Lower lobe of right lung (tissue), 2 donors: Measurements from ENCODE around the gene CHI3L2. TPM values are rescaled to one million over a fixed set of nuclear protein-coding genes. Genes with fewer than 3 reads are reported as not detected.

Source experiments
- ATAC-seq, 2 donors: fragments of 200-7000 bp; cut with Tn5 transposase; one replicate each; pipeline ENCODE4 v1.9.1; 2020 to 2022; ENCODE audit warnings: mild to moderate bottlenecking in 2 of 2, moderate library complexity in 2 of 2
- DNase-seq: peaks from one replicate; pipeline ENCODE4 v3.0.0-alpha.2; 2020
- H3K27ac ChIP-seq: fragments of 200-600 bp; one replicate; pipeline ENCODE4 v1.8.0; 2022
- H3K27me3 ChIP-seq: fragments of 200-600 bp; one replicate; pipeline ENCODE4 v1.8.0; 2022; ENCODE audit warnings: low read depth
- H3K36me3 ChIP-seq: fragments of 200-600 bp; one replicate; pipeline ENCODE4 v1.8.0; 2022; ENCODE audit warnings: mild to moderate bottlenecking
- H3K4me1 ChIP-seq: fragments of 200-600 bp; one replicate; pipeline ENCODE4 v1.8.0; 2022
- H3K4me3 ChIP-seq: fragments of 200-600 bp; one replicate; pipeline ENCODE4 v1.8.0; 2022; ENCODE audit warnings: mild to moderate bottlenecking
- H3K9me3 ChIP-seq: fragments of 200-600 bp; one replicate; pipeline ENCODE4 v1.8.0; 2022
- intact Hi-C: fragments of 100-400 bp; cut with DNase I; formaldehyde crosslinking; loops from one replicate; pipeline ENCODE4 v1.11.0; 2022
- total RNA-seq: library from RNA; stranded (reverse); fragmentation: NEBNext Ultra II Directional; extraction: Animal tissue kit (Norgen Biotek cat#: 25700); gene quantifications from one replicate; pipeline ENCODE4 v1.2.1, GENCODE V29; 2021
- TF ChIP-seq, protein P1 (sequence below): fragments of 200-600 bp; IDR thresholded peaks from one replicate; pipeline ENCODE4 v1.8.0; 2022; ENCODE audit warnings: antibody characterized with exemption, mild to moderate bottlenecking
- donor health status: DM: no; HTN: yes; CAD: no; lungs with severe emphysema.

CHI3L2 gene
- total RNA-seq, 1 donor from 2014 or later, result 31.2 TPM

DNA sequence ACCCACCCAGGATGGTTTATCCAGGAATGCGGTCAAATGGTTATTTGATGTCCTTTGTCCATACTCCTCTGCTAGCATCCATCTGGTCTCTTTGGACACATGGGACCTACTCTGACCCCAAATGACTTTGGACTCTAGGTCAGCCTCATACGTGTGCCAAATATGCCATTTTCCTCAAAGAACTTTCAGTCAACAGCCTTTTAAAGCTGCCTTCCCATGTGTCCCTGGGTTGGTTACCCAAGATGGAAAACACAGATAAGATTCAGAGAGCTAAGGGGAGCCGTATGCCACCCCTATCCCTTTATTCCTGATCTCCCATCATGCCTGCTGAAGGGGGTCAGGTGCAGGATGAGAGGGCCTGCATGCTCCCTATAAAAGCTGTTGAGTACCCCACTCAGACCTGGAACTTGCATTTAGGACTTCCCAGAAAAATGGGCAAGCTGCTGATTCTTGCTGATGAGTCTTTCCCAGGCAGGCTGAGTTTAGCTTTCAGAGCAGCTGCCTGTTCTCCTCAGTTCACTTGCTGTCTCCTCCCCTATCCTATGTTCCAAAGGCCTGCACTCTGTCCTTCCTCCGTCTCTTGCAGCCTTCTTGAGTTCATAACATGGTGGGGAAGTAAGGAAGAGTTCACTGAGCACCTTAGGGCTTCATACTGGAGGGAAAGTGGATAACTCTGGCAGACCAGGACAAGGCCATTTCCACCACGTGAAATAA, 19.8 kb downstream of the CHI3L2 start:
- no peak for ATAC-seq
- Histone ChIP-seq H3K9me3 (no peaks in the 10 kb centered on the region), H3K4me3 (no peak overlapping the region), H3K27me3 (no peaks in the 10 kb centered on the region), H3K4me1 (no peaks in the 10 kb centered on the region), H3K36me3 (no peaks in the 10 kb centered on the region), H3K27ac (no peak overlapping the region)
- intact Hi-C loops, result no loop called here
- no peak for DNase-seq
- TF ChIP-seq, protein P1, sequence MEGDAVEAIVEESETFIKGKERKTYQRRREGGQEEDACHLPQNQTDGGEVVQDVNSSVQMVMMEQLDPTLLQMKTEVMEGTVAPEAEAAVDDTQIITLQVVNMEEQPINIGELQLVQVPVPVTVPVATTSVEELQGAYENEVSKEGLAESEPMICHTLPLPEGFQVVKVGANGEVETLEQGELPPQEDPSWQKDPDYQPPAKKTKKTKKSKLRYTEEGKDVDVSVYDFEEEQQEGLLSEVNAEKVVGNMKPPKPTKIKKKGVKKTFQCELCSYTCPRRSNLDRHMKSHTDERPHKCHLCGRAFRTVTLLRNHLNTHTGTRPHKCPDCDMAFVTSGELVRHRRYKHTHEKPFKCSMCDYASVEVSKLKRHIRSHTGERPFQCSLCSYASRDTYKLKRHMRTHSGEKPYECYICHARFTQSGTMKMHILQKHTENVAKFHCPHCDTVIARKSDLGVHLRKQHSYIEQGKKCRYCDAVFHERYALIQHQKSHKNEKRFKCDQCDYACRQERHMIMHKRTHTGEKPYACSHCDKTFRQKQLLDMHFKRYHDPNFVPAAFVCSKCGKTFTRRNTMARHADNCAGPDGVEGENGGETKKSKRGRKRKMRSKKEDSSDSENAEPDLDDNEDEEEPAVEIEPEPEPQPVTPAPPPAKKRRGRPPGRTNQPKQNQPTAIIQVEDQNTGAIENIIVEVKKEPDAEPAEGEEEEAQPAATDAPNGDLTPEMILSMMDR, result no peak

- Histone ChIP-seq H3K9me3 (no peaks in the 10 kb centered on the region), H3K4me1 (no peaks in the 10 kb centered on the region), H3K27me3 (no peaks in the 10 kb centered on the region), H3K4me3 (no peak overlapping the region), H3K36me3 (no peaks in the 10 kb centered on the region), H3K27ac (no peak overlapping the region)
- TF ChIP-seq, protein P1, result no peak
- DNase-seq (no peak), ATAC-seq (no peak)
- intact Hi-C loops, result no loop called here
Observed at GRCh38 chr1:111249960-111250359, 22.4 kb downstream of the CHI3L2 start.

DNA sequence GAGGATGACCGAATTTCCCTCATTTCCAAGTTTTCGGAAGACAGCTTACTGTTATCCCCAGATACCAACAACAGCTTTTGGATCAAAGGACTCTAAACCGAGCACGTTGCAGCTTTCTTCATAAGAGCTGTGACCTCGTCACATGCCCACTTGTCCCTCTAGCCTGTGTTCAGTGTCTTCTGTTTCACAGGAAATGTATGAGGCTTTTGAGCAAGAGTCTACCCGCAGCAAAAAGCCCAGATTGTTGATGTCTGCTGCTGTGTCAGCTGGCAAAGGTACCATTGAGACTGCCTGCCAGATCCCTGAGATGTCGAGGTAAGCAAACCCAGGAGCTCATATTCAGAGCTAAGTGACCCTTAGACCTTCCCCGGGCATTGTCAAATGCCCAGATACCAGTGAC, 24.1 kb downstream of the CHI3L2 start:
- ATAC-seq, result no peak
- Histone ChIP-seq H3K36me3 (no peaks in the 10 kb centered on the region), H3K9me3 (no peaks in the 10 kb centered on the region), H3K27me3 (no peaks in the 10 kb centered on the region), H3K4me1 (no peaks in the 10 kb centered on the region), H3K27ac (no peak overlapping the region), H3K4me3 (no peak overlapping the region)
- intact Hi-C loops, result no loop called here
- TF ChIP-seq, protein P1, result no peak
- no peak for DNase-seq

GRCh38 chr1:111252786-111253185, 25.3 kb downstream of the CHI3L2 start:
- Histone ChIP-seq H3K36me3 (no peaks in the 10 kb centered on the region), H3K27ac (no peak overlapping the region), H3K9me3 (no peaks in the 10 kb centered on the region), H3K27me3 (no peaks in the 10 kb centered on the region), H3K4me1 (no peaks in the 10 kb centered on the region), H3K4me3 (no peak overlapping the region)
- DNase-seq (no peak), ATAC-seq (no peak)
- intact Hi-C loops, result no loop called here
- TF ChIP-seq, protein P1, result no peak

DNA sequence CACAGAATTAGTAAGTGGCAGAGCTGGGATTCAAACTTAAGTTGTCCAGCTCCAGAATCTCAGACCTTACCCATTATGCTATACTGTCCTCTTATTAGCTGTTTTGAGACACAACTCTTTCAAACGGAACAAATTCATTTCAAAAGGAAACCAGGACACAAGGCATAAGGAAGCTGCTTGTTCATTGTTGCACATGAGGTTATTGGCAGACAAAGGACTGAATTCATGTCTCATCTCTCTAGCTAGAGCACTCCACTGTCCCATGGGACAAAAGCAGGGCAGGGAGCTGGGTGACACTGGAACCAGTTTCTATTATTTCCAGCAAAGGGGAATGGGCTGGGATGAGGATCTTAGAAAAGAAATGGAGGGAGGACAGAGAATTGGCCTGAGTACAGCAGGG, 26.4 kb downstream of the CHI3L2 start:
- no peak for ATAC-seq
- Histone ChIP-seq H3K4me3 (no peak overlapping the region), H3K4me1 (no peaks in the 10 kb centered on the region), H3K36me3 (no peaks in the 10 kb centered on the region), H3K9me3 (no peaks in the 10 kb centered on the region), H3K27ac (no peak overlapping the region), H3K27me3 (no peaks in the 10 kb centered on the region)
- TF ChIP-seq, protein P1, result no peak
- intact Hi-C loops, result no loop called here
- no peak for DNase-seq
